ENCODE results near the gene PROSER2. TPM values are rescaled to one million over a fixed set of nuclear protein-coding genes. Genes with fewer than 3 reads are reported as not detected.

The PROSER2 gene
- total and polyA plus RNA-seq, 2 of the 13 experiments (the other 11 are each of a cell fraction or from before 2014, with no cell fraction given) = 6.9 to 7.7 TPM

DNA sequence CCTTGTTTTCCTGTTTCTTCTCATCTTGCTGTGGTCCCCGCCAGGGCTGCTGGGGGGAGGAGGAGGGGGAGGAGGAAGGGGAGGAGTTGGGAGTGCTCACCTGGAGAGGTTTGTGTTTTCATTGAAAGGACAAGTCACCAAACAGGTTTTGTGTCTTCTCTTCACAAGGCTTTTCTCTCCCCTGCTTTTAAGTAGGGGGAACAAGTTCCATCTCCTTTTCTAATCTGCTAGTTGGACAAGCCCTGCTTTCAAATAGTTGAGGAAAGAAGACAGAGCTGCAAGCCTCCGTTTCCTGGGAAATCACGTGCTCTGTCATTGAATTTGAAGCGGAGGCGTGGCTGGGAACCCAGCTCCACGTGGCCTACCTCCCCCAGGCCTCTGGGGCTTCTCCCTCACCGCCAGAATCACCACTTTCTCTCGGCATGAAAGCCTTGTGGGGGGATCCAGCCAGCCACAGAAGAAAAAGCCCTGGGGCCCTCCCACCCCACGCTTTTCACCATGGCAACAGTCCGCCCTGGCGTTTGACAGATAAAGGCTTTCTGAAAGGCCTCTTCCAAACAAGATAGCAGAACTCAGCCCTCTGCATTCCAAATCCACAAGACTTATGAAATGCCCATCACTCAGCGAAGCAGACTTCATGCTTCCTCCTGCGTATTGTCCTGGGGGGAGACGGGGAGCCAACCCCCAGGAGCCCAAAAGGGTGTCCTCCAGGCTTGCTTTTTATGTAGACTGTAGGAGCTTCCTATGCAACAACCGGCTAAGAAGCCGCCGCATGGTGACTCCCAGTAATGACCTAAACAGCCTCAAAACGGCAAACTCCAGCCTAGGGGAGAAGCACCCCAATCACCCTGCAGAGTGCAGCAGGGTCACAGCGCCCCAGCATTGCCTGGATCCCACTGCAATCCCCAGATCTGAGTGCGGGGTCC lies 51.7 kb downstream of the PROSER2 start (continued):
- TF ChIP-seq, protein P1, sequence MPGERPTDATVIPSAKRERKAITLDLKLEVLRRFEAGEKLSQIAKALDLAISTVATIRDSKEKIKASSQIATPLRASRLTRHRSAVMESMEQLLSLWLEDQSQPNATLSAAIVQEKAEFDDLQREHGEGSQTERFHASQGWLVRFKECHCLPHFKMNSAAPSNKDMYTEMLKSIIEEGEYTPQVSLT (CRISPR knock-in tag; IDR thresholded peaks at IDR 0.05; ENCODE audit: borderline replicate concordance, low read depth) = 0 out of 2 replicates have a peak, but pooled peaks have one; percentile 53
- TF ChIP-seq ZNF124 (CRISPR knock-in tag; IDR thresholded peaks at IDR 0.05) = 0 out of 2 replicates have a peak, but pooled peaks have one; percentile 22
- TF ChIP-seq, protein P2, sequence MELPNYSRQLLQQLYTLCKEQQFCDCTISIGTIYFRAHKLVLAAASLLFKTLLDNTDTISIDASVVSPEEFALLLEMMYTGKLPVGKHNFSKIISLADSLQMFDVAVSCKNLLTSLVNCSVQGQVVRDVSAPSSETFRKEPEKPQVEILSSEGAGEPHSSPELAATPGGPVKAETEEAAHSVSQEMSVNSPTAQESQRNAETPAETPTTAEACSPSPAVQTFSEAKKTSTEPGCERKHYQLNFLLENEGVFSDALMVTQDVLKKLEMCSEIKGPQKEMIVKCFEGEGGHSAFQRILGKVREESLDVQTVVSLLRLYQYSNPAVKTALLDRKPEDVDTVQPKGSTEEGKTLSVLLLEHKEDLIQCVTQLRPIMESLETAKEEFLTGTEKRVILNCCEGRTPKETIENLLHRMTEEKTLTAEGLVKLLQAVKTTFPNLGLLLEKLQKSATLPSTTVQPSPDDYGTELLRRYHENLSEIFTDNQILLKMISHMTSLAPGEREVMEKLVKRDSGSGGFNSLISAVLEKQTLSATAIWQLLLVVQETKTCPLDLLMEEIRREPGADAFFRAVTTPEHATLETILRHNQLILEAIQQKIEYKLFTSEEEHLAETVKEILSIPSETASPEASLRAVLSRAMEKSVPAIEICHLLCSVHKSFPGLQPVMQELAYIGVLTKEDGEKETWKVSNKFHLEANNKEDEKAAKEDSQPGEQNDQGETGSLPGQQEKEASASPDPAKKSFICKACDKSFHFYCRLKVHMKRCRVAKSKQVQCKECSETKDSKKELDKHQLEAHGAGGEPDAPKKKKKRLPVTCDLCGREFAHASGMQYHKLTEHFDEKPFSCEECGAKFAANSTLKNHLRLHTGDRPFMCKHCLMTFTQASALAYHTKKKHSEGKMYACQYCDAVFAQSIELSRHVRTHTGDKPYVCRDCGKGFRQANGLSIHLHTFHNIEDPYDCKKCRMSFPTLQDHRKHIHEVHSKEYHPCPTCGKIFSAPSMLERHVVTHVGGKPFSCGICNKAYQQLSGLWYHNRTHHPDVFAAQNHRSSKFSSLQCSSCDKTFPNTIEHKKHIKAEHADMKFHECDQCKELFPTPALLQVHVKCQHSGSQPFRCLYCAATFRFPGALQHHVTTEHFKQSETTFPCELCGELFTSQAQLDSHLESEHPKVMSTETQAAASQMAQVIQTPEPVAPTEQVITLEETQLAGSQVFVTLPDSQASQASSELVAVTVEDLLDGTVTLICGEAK (IDR thresholded peaks at IDR 0.05) = no peak
- TF ChIP-seq, protein P2 (CRISPR knock-in tag; IDR thresholded peaks at IDR 0.05) = no peak; the same call in 1 of the 2 replicates
- TF ChIP-seq, protein P3, sequence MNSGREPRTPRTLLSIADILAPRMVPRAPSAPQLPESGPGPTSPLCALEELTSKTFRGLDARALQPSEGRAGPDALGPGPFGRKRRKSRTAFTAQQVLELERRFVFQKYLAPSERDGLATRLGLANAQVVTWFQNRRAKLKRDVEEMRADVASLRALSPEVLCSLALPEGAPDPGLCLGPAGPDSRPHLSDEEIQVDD (CRISPR knock-in tag; IDR thresholded peaks at IDR 0.05; ENCODE audit: borderline replicate concordance) = peak; percentile 39; the same call in 1 of the 2 replicates
- TF ChIP-seq, protein P4, sequence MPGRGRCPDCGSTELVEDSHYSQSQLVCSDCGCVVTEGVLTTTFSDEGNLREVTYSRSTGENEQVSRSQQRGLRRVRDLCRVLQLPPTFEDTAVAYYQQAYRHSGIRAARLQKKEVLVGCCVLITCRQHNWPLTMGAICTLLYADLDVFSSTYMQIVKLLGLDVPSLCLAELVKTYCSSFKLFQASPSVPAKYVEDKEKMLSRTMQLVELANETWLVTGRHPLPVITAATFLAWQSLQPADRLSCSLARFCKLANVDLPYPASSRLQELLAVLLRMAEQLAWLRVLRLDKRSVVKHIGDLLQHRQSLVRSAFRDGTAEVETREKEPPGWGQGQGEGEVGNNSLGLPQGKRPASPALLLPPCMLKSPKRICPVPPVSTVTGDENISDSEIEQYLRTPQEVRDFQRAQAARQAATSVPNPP (CRISPR knock-in tag; IDR thresholded peaks at IDR 0.05) = no peak
- no peak for TF ChIP-seq TSC22D2 (CRISPR knock-in tag; IDR thresholded peaks at IDR 0.05; ENCODE audit: borderline replicate concordance)
- TF ChIP-seq, protein P5, sequence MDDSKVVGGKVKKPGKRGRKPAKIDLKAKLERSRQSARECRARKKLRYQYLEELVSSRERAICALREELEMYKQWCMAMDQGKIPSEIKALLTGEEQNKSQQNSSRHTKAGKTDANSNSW (CRISPR knock-in tag; IDR thresholded peaks at IDR 0.05; ENCODE audit: borderline replicate concordance) = no peak; the same call in 1 of the 2 replicates
- TF ChIP-seq THYN1 (CRISPR knock-in tag; IDR thresholded peaks at IDR 0.05; ENCODE audit: borderline replicate concordance, low read depth) = no peak
- TF ChIP-seq SNAI1 (CRISPR knock-in tag; IDR thresholded peaks at IDR 0.05; ENCODE audit: borderline replicate concordance) = 0 out of 2 replicates have a peak, but pooled peaks have one; percentile 24

All from HepG2 (cell line).